D721Med (cell line): ENCODE data around the gene RNF213.
"Not testable (repeated sequence)": the region's sequence is repeated elsewhere in the genome, so short reads cannot be mapped to it uniquely, and the experiment has no call there.

Experiments used
- DNase-seq: peaks from one replicate; pipeline ENCODE4 v3.0.0; 2011; ENCODE audit warnings: low spot score; ENCODE audit not compliant: insufficient read length
- FAIRE-seq: peaks from 2 replicates; lab custom pipeline; 2011; peaks lifted over from hg19 to GRCh38; lab: Jason Lieb, UNC
- CTCF ChIP-seq: IDR thresholded peaks from 2 replicates; pipeline ENCODE4 v1.5.1; 2012; ENCODE audit warnings: mild to moderate bottlenecking, control low read depth; ENCODE audit not compliant: insufficient read depth; ENCODE audit errors: missing control alignments

Gene RNF213

GRCh38 chr17:80311216-80311827 is 50.7 kb downstream of the RNF213 start:
- DNase-seq (no peak), FAIRE-seq (no peak)
- no peak for TF ChIP-seq CTCF

GRCh38 chr17:80312621-80313135 is 52.0 kb downstream of the RNF213 start:
- no peak for DNase-seq
- FAIRE-seq, result no peak
- TF ChIP-seq CTCF, result no peak

GRCh38 chr17:80313160-80313829 is 52.6 kb downstream of the RNF213 start:
- no peak for TF ChIP-seq CTCF
- FAIRE-seq (no peak), DNase-seq (no peak)

- DNase-seq, FAIRE-seq: not testable (repeated sequence)
Measured at GRCh38 chr17:80313946-80314345, 53.3 kb downstream of the RNF213 start.

GRCh38 chr17:80315517-80316182 is 55.0 kb downstream of the RNF213 start:
- FAIRE-seq (no peak), DNase-seq (no peak)
- TF ChIP-seq CTCF, result no peak

GRCh38 chr17:80316431-80316830 is 55.8 kb downstream of the RNF213 start:
- no peak for DNase-seq
- no peak for TF ChIP-seq CTCF
- FAIRE-seq, result no peak

- no peak for DNase-seq
- TF ChIP-seq CTCF, result no peak
- no peak for FAIRE-seq
Measured at GRCh38 chr17:80316927-80317705, 56.5 kb downstream of the RNF213 start.
